Stimulated activated effector memory CD8-positive, alpha-beta T cell treated with anti-CD3 and anti-CD28 coated beads, Interleukin-12 subunit alpha, Interleukin-12 subunit beta, amount 100 ng/mL, for 72 hours (primary cell): ENCODE results near the gene ATG14.
"Not testable (repeated sequence)": the region's sequence is repeated elsewhere in the genome, so short reads cannot be mapped to it uniquely, and the experiment has no call there.

Experiments
- ATAC-seq: fragments of 150-1000 bp; cut with Tn5 transposase; 2 replicates; pipeline ENCODE4 v1.10.0; 2021
- DNase-seq, 2 donors: peaks; one replicate each; pipeline ENCODE4 v3.0.0; 2021 to 2022; ENCODE audit warnings: low spot score in 2 of 2
- H3K27ac Mint-ChIP-seq: one replicate; pipeline ENCODE4 v1.8.0; 2022; ENCODE audit warnings: mild to moderate bottlenecking, mixed read lengths
- H3K36me3 Mint-ChIP-seq: one replicate; pipeline ENCODE4 v1.8.0; 2022; ENCODE audit warnings: mild to moderate bottlenecking, mixed read lengths
- H3K4me1 Mint-ChIP-seq: one replicate; pipeline ENCODE4 v1.8.0; 2022; ENCODE audit warnings: mixed read lengths
- H3K4me3 Mint-ChIP-seq: one replicate; pipeline ENCODE4 v1.8.0; 2022; ENCODE audit warnings: mild to moderate bottlenecking, mixed read lengths
- H3K9me3 Mint-ChIP-seq: one replicate; pipeline ENCODE4 v1.8.0; 2022; ENCODE audit warnings: mixed read lengths

ATG14 gene

DNA sequence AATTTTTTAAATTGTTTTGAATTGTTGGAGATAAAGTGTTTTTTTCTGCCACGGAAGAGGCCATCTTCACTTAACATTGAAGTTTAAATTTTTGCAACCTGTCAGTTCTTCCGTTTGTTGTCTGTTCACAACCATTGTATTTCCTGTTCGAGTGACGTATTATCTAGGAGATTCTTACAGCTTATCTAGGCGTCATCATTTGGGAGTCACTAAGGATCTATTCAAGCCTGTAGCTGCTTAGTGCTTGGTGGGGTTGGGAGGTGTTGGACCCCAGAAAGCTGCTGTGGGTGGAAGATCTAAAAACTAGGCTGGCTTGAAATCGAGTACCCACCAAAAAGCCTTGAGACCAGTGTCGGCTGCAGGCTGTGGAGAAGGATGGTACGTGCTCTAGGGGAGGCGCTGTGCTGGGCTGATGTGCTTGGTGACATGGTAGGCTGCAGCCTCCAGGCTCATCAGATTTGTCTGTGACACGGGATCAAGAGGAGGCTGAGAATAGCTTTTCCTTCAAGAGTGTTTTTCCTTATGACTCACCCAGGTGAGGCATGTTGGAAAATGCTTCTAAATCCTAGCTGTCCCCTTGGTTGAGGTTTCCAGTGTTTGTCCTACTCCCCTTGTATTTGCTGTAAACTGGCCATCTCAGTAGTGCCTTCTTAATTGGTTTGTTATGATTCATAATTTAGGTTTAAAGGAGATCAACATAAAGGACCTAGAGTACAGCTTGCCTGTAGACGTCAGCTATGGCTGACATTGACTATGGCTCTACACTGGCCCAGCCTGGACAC lies 57.8 kb downstream of the ATG14 start:
- peak overlapping the region; percentile 50 for H3K4me3 Mint-ChIP-seq
- peak; percentile 66 for ATAC-seq
- no peak for DNase-seq
- H3K36me3 Mint-ChIP-seq: peaks cover 13% of the 10 kb centered on the region
- peaks cover 19% of the 10 kb centered on the region for H3K4me1 Mint-ChIP-seq
- peak overlapping the region; percentile 92 for H3K27ac Mint-ChIP-seq
- H3K9me3 Mint-ChIP-seq: no peaks in the 10 kb centered on the region

GRCh38 chr14:55352201-55352600 lies 59.4 kb downstream of the ATG14 start:
- Mint-ChIP-seq H3K27ac (peak overlapping the region; percentile 34), H3K4me3 (no peak overlapping the region), H3K9me3 (no peaks in the 10 kb centered on the region), H3K4me1 (peaks cover 32% of the 10 kb centered on the region), H3K36me3 (peaks cover 13% of the 10 kb centered on the region)
- no peak for ATAC-seq
- no peak for DNase-seq

- peaks cover 38% of the 10 kb centered on the region for H3K4me1 Mint-ChIP-seq
- H3K27ac Mint-ChIP-seq: no peak overlapping the region
Measured at GRCh38 chr14:55351111-55351510, 60.5 kb downstream of the ATG14 start.

DNA sequence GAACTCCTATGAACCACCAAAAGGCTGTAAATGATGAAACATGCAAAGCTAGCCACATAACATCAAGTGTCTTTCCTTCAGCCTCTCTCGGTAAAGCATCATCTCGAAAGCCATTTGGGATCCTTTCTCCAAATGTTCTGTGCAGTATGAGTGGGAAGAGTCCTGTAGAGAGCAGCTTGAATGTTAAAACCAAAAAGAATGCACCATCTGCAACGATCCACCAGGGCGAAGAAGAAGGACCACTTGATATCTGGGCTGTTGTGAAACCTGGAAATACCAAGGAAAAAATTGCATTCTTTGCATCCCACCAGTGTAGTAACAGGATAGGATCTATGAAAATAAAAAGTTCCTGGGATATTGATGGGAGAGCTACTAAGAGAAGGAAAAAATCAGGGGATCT lies 61.2 kb downstream of the ATG14 start:
- H3K9me3 Mint-ChIP-seq: no peaks in the 10 kb centered on the region
- no peak overlapping the region for H3K4me3 Mint-ChIP-seq
- peaks cover 43% of the 10 kb centered on the region for H3K4me1 Mint-ChIP-seq
- ATAC-seq (no peak), DNase-seq (no peak)
- H3K27ac Mint-ChIP-seq: no peak overlapping the region
- peaks cover 13% of the 10 kb centered on the region for H3K36me3 Mint-ChIP-seq

More at GRCh38 chr14:55351111-55351510, 60.5 kb downstream of the ATG14 start:
- no peak for ATAC-seq
- Mint-ChIP-seq H3K4me3 (no peak overlapping the region), H3K9me3 (no peaks in the 10 kb centered on the region), H3K36me3 (peaks cover 13% of the 10 kb centered on the region)
- DNase-seq: no peak

- Mint-ChIP-seq H3K9me3 (no peaks in the 10 kb centered on the region), H3K4me3 (no peak overlapping the region), H3K4me1 (peaks cover 50% of the 10 kb centered on the region), H3K27ac (no peak overlapping the region), H3K36me3 (peaks cover 13% of the 10 kb centered on the region)
- DNase-seq: no peak
- ATAC-seq: no peak
Measured at GRCh38 chr14:55349565-55349964, 62.1 kb downstream of the ATG14 start.

GRCh38 chr14:55348766-55349453 lies 62.7 kb downstream of the ATG14 start:
- DNase-seq (no peak), ATAC-seq (peak; percentile 74)
- H3K36me3 Mint-ChIP-seq: peaks cover 12% of the 10 kb centered on the region
- peak overlapping the region; percentile 30 for H3K27ac Mint-ChIP-seq
- H3K4me3 Mint-ChIP-seq: no peak overlapping the region
- H3K4me1 Mint-ChIP-seq: peaks cover 50% of the 10 kb centered on the region
- no peaks in the 10 kb centered on the region for H3K9me3 Mint-ChIP-seq

- Mint-ChIP-seq H3K27ac (no peak overlapping the region), H3K9me3 (no peaks in the 10 kb centered on the region), H3K4me1 (peaks cover 51% of the 10 kb centered on the region), H3K36me3 (peaks cover 8% of the 10 kb centered on the region), H3K4me3 (no peak overlapping the region)
- DNase-seq (no peak), ATAC-seq (no peak)
Measured at GRCh38 chr14:55347748-55348147, 63.9 kb downstream of the ATG14 start.

- Mint-ChIP-seq H3K9me3 (no peaks in the 10 kb centered on the region), H3K27ac (no peak overlapping the region), H3K4me1 (peaks cover 51% of the 10 kb centered on the region), H3K4me3 (no peak overlapping the region), H3K36me3 (peaks cover 8% of the 10 kb centered on the region)
- ATAC-seq (no peak), DNase-seq (no peak)
Measured at GRCh38 chr14:55347040-55347439, 64.6 kb downstream of the ATG14 start.

DNA sequence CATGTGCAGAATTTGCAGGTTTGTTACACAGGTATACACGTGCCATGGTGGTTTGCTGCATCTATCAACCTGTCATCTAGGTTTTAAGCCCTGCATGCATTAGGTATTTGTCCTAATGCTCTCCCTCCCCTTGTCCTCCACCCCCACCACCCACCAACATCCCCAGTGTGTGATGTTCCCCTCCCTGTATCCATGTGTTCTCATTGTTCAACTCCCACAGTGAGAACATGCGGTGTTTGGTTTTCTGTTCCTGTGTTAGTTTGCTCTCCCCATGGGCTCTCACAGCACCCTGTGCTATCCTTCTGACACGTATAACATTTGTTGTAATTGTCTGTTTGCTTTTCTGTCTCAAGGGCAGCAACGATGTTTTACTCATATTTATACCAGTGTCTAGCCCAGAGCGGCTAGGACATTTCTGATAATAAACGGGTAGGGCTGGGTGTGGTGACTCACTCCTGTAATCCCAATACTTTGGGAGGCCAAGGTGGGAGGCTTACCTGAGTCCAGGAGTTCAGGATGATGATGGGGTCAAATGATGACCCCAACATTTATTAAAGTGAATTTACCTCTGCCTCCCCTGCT lies 67.0 kb downstream of the ATG14 start:
- not testable (repeated sequence) for H3K4me3 Mint-ChIP-seq, H3K9me3 Mint-ChIP-seq, DNase-seq, ATAC-seq, H3K36me3 Mint-ChIP-seq
- peak overlapping the region; percentile 11 for H3K27ac Mint-ChIP-seq
- peaks cover 73% of the 10 kb centered on the region for H3K4me1 Mint-ChIP-seq

DNA sequence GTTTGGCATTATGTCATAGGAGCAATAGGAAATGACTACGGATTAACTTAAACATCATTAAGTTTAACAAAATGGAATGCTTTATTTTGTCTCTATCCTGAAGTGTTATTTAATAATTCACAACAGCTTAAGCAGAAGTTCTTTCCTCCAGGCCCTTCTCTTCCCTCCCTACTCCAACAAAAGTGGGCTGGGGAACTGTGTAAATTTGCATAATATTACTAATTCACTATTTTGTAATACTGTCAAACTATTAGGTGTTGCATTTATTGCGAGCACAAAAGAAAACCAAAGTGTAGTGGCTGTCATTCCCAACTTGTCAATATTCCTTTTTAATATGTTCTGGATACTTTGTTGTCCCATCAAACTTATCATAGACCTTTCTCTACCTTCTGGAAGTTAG lies 69.8 kb downstream of the ATG14 start:
- Mint-ChIP-seq H3K27ac (no peak overlapping the region), H3K4me1 (peaks cover 75% of the 10 kb centered on the region), H3K36me3 (peaks cover 7% of the 10 kb centered on the region), H3K4me3 (no peak overlapping the region), H3K9me3 (no peaks in the 10 kb centered on the region)
- DNase-seq: no peak
- ATAC-seq: no peak

GRCh38 chr14:55340482-55340881 lies 71.1 kb downstream of the ATG14 start:
- Mint-ChIP-seq H3K36me3 (peaks cover 7% of the 10 kb centered on the region), H3K4me1 (peaks cover 74% of the 10 kb centered on the region), H3K4me3 (peak overlapping the region; percentile 27), H3K27ac (peak overlapping the region; percentile 24), H3K9me3 (no peaks in the 10 kb centered on the region)
- ATAC-seq (no peak), DNase-seq (no peak)

- peaks cover 7% of the 10 kb centered on the region for H3K36me3 Mint-ChIP-seq
- peak overlapping the region; percentile 24 for H3K27ac Mint-ChIP-seq
- DNase-seq (peak in 1 of 2 donors; percentile 57), ATAC-seq (peak; percentile 84)
- H3K9me3 Mint-ChIP-seq: no peaks in the 10 kb centered on the region
- H3K4me1 Mint-ChIP-seq: peaks cover 74% of the 10 kb centered on the region
- peak overlapping the region; percentile 27 for H3K4me3 Mint-ChIP-seq
Measured at GRCh38 chr14:55339770-55340169, 71.9 kb downstream of the ATG14 start.

GRCh38 chr14:55336691-55337090 lies 74.9 kb downstream of the ATG14 start:
- Mint-ChIP-seq H3K9me3 (peaks cover 3% of the 10 kb centered on the region), H3K4me1 (peaks cover 85% of the 10 kb centered on the region), H3K4me3 (peak overlapping the region; percentile 56), H3K27ac (peak overlapping the region; percentile 87), H3K36me3 (peaks cover 7% of the 10 kb centered on the region)
- peak; percentile 34 for ATAC-seq
- no peak for DNase-seq

DNA sequence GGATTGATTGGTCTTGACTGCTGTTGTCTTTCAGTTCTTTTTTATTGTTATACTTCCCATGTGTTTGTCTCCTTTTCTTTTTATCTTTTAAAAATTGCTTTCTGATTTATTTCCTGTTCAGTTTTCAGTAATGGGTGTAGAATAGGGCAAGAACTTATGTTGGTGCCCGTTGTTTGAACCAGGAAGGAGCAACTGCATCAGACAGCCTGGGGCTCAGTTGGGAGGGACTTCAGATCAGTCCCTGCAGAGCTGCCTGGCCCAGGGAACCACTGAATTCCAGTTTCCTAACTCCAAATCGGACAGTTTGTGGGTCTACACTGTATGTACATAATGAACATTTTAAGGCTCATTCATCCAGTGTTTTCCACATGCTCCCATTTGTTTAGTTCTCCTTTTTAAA lies 75.5 kb downstream of the ATG14 start:
- peaks cover 81% of the 10 kb centered on the region for H3K4me1 Mint-ChIP-seq
- H3K27ac Mint-ChIP-seq: peak overlapping the region; percentile 87
- H3K4me3 Mint-ChIP-seq: peak overlapping the region; percentile 56
- peaks cover 7% of the 10 kb centered on the region for H3K36me3 Mint-ChIP-seq
- peaks cover 3% of the 10 kb centered on the region for H3K9me3 Mint-ChIP-seq
- ATAC-seq: no peak
- peak in 1 of 2 donors; percentile 46 for DNase-seq

DNA sequence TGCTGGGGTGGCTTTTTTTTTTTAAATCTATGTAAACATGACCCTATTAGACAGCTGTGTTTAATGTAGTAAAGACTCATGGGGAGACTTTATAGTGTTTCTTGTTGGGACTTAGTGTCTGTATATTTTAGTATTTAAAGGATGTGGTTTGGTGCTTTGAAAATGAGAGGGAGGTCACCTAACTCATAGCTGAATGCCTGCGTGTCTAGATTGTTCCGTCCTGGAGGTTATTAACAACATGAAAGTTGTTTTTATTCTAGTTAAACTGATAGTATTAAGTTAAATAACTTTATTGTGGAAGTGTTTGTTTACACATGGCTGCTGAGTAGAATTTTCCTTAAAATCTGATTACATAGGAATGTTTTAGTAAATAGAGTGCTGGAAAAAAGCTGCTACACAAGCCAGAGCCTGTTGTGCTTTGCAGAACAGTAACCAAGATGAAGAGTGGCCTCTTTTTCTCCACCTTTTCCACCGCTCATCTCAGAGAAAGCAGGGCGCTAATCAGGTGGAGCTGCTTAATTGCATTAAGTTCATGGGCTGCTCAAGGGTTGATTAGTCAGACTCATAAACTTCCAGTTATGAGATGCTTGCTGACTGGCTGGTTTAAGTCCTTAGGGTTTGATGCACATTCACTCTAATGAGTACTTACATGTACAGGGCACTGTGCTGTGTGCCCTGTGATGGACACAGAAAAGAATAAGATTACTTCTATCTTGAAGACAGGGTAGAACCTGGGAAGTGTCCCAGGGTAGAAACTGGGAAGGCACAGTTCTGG lies 77.7 kb downstream of the ATG14 start:
- Mint-ChIP-seq H3K4me3 (peak overlapping the region; percentile 71), H3K36me3 (peaks cover 12% of the 10 kb centered on the region), H3K27ac (peak overlapping the region; percentile 88), H3K4me1 (peaks cover 76% of the 10 kb centered on the region), H3K9me3 (peaks cover 3% of the 10 kb centered on the region)
- ATAC-seq (peak; percentile 60), DNase-seq (no peak)
